Spleen (tissue), 11 donors: ENCODE results near the gene TBC1D8B. TPM values are rescaled to one million over a fixed set of nuclear protein-coding genes. Genes with fewer than 3 reads are reported as not detected.
"Not testable (repeated sequence)": the region's sequence is repeated elsewhere in the genome, so short reads cannot be mapped to it uniquely, and the experiment has no call there.

Source experiments
- DNase-seq: peaks from one replicate; pipeline ENCODE4 v3.0.0-alpha.2; 2020
- H3K27ac ChIP-seq, 8 donors: fragments of 200-600 bp; sonication (generic) in 7 of 8; 1 replicate in 4 of 8; 2 replicates in 4 of 8; pipeline versions ENCODE4 v1.5.0 to v1.8.0; 2016 to 2021; ENCODE audit warnings: inconsistent platforms in 4 of 8, mild to moderate bottlenecking in 4 of 8, moderate library complexity in 1 of 8
- H3K27me3 ChIP-seq, 7 donors: fragments of 200-600 bp; sonication (generic) in 6 of 7; replicated peaks in 1 of 7; 1 replicate in 4 of 7; 2 replicates in 3 of 7; pipeline versions ENCODE4 v1.5.0 to v1.8.0; 2016 to 2021; ENCODE audit warnings: inconsistent platforms in 3 of 7, mild to moderate bottlenecking in 1 of 7
- H3K36me3 ChIP-seq, 6 donors: fragments of 200-600 bp; sonication (generic) in 5 of 6; 1 replicate in 4 of 6; 2 replicates in 2 of 6; pipeline versions ENCODE4 v1.5.0 to v1.8.0; 2016 to 2021; ENCODE audit warnings: inconsistent platforms in 2 of 6
- H3K4me1 ChIP-seq, 6 donors: fragments of 200-600 bp; sonication (generic) in 5 of 6; 1 replicate in 3 of 6; 2 replicates in 3 of 6; pipeline versions ENCODE4 v1.5.0 to v1.8.0; 2016 to 2021; ENCODE audit warnings: inconsistent platforms in 3 of 6
- H3K4me3 ChIP-seq, 8 donors: fragments of 200-600 bp; sonication (generic) in 7 of 8; 1 replicate in 4 of 8; 2 replicates in 4 of 8; pipeline versions ENCODE4 v1.5.0 to v1.8.0; 2016 to 2021; ENCODE audit warnings: inconsistent platforms in 4 of 8, mild to moderate bottlenecking in 4 of 8, moderate library complexity in 2 of 8
- H3K9me3 ChIP-seq, 8 donors: fragments of 200-600 bp; sonication (generic) in 7 of 8; 1 replicate in 4 of 8; 2 replicates in 4 of 8; pipeline versions ENCODE4 v1.5.0 to v1.8.0; 2016 to 2021; ENCODE audit warnings: inconsistent platforms in 4 of 8
- POLR2A ChIP-seq, 3 donors: fragments of 450-650 bp; IDR thresholded peaks; one replicate each; pipeline ENCODE4 v1.5.1; 2017; ENCODE audit warnings: antibody characterized with exemption in 3 of 3, mild to moderate bottlenecking in 1 of 3
- POLR2AphosphoS5 ChIP-seq, 3 donors: sonication (generic); formaldehyde crosslinking; IDR thresholded peaks; one replicate each; pipeline ENCODE4 v1.5.1; 2017; ENCODE audit warnings: antibody characterized with exemption in 3 of 3
- WGBS, 5 donors: extraction: QIAGEN DNeasy Blood & Tissue Kit in 3 of 5; methylation state at CpG; one replicate each; pipeline versions ENCODE4 v1.1.5 to v1.1.7; 2013 to 2018; 5-methylcytosine and 5-hydroxymethylcytosine counted together
- intact Hi-C: fragments of 100-400 bp; cut with DNase I; formaldehyde crosslinking; loops from one replicate; pipeline ENCODE4 v1.15.0; 2023; ENCODE audit warnings: low total_unique reads
- polyA plus RNA-seq, 3 donors: library from polyadenylated mRNA; stranded (reverse); fragments of 200-250 nt; gene quantifications; one replicate each; pipeline ENCODE4 v1.2.1, GENCODE V29; 2013
- total RNA-seq, 7 donors: library from RNA; depleted of rRNA in 3 of 7; stranded (reverse); fragments of >200 nt in 3 of 7; fragmentation: NEBNext Ultra II Directional in 4 of 7; extraction: Animal tissue kit (Norgen Biotek cat#: 25700) in 4 of 7; gene quantifications; one replicate each; pipeline versions ENCODE4 v1.1.0 to v1.2.1, GENCODE V29; 2016 to 2021
- TF ChIP-seq, protein P1 (sequence below), 11 experiments: fragments of 200-600 bp in 7 of 11; fragments of 450-650 bp in 4 of 11; sonication (generic) in 4 of 11; IDR thresholded peaks in 8 of 11; conservative IDR thresholded peaks in 3 of 11; 1 replicate in 7 of 11; 2 replicates in 4 of 11; pipeline versions ENCODE4 v1.4.0 to v1.8.0; 2016 to 2021; ENCODE audit warnings: antibody characterized with exemption in 11 of 11, inconsistent platforms in 4 of 11, mild to moderate bottlenecking in 1 of 11
- donor health status: healthy with polysubstance abuse.
- donor health status: DM: no; HTN: no; CAD: no; lungs with moderate emphysema.
- donor health status: DM: no; HTN: no; CAD: no.
- donor health status: Bipolar disorder and iron deficiency.
- donor health status: healthy.
- donor health status: DM: no; HTN: no; CAD: no.
- donor health status: DM: yes; HTN: yes; CAD: no.

TBC1D8B gene
- total and polyA plus RNA-seq, 10 donors = 0.67 to 6.7 (median 5.0) TPM

DNA sequence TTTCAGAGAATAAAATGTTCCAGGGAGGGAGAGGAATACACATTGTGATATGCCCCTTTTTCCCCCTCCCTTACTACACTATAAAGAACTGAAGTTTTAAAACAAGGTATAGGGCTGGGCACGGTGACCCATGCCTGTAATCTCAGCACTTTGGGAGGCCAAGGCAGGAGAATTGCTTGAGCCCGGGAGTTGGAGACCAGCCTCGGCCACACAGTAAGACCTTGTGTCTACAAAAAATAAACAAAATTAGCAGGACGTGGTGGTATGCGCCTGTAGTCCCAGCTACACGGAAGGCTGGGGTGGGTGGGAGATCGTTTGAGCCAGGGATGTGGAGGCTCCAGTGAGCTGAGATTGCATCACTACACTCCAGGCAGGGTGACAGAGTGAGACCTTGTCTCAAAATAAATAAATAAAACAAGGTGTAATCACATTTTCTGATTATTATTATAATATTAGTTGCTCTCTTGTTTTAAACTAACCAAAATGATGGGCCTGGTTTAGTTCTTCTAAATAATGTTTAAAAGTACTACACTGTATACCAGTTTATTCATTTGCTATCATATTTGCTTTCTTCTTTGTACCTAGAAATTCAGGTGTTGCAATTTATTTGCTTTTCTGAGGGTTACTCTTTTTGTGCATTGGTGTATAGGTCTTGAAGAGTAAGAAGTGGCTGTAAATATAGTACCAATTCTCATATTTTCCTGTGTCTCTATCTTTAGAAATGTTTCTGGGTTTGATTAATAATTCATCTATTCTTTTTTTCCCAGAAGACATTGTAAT, 8.8 kb downstream of the TBC1D8B start:
- intact Hi-C loops = no loop called here
- no peak for DNase-seq
- TF ChIP-seq POLR2AphosphoS5 (IDR thresholded peaks at IDR 0.05) (no peak), POLR2A (IDR thresholded peaks at IDR 0.05) (no peak)
- TF ChIP-seq, protein P1, sequence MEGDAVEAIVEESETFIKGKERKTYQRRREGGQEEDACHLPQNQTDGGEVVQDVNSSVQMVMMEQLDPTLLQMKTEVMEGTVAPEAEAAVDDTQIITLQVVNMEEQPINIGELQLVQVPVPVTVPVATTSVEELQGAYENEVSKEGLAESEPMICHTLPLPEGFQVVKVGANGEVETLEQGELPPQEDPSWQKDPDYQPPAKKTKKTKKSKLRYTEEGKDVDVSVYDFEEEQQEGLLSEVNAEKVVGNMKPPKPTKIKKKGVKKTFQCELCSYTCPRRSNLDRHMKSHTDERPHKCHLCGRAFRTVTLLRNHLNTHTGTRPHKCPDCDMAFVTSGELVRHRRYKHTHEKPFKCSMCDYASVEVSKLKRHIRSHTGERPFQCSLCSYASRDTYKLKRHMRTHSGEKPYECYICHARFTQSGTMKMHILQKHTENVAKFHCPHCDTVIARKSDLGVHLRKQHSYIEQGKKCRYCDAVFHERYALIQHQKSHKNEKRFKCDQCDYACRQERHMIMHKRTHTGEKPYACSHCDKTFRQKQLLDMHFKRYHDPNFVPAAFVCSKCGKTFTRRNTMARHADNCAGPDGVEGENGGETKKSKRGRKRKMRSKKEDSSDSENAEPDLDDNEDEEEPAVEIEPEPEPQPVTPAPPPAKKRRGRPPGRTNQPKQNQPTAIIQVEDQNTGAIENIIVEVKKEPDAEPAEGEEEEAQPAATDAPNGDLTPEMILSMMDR (IDR thresholded peaks at IDR 0.05 in 8 of 11, conservative IDR thresholded peaks at IDR 0.05 in 3 of 11) = no peak
- no peak overlapping the region for H3K27ac ChIP-seq
- H3K4me1 ChIP-seq = no peaks in the 10 kb centered on the region
- 62 to 86% (median 83%) methylated on average over 7 of the region's 7 CpGs for WGBS, 5 donors
- H3K36me3 ChIP-seq = no peaks in the 10 kb centered on the region
- no peaks in the 10 kb centered on the region for H3K27me3 ChIP-seq
- no peaks in the 10 kb centered on the region for H3K9me3 ChIP-seq
- H3K4me3 ChIP-seq = no peak overlapping the region

DNA sequence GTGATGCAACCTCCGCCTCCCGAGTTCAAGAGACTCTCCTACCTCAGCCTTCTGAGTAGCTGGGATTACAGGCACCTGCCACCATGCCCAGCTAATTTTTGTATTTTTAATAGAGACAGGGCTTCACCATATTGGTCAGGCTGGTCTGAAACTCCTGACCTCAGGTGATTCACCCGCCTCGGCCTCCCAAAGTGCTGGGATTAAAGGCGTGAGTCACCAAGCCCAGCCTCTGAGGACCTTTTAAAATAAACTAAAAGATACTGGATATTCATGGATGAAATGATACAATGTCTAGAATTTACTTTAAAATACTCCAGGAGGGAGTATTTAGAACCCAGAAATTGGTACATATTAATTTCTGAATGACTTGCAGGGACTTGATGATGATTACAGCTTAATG, 10.5 kb downstream of the TBC1D8B start:
- H3K4me3 ChIP-seq, H3K4me1 ChIP-seq, H3K36me3 ChIP-seq, H3K27me3 ChIP-seq, intact Hi-C loops, H3K9me3 ChIP-seq, DNase-seq, H3K27ac ChIP-seq: not testable (repeated sequence)
- 87 to 99% (median 88%) methylated on average over 5 of the region's 5 CpGs for WGBS, 5 donors

- 95 to 98% (median 96%) methylated on average over 3 of the region's 3 CpGs for WGBS, 5 donors
- intact Hi-C loops, H3K27ac ChIP-seq, H3K4me1 ChIP-seq, H3K36me3 ChIP-seq, H3K9me3 ChIP-seq, DNase-seq, H3K27me3 ChIP-seq, H3K4me3 ChIP-seq: not testable (repeated sequence)
These were observed 11.6 kb downstream of the TBC1D8B start for GRCh38 chrX:106814093-106814492.

GRCh38 chrX:106862972-106863688, 60.7 kb downstream of the TBC1D8B start:
- Histone ChIP-seq H3K27ac (no peak overlapping the region), H3K9me3 (peaks cover 0 to 11% (median 0%) of the 10 kb centered on the region in 8 donors), H3K4me1 (no peaks in the 10 kb centered on the region), H3K27me3 (peaks cover 0 to 9% (median 0%) of the 10 kb centered on the region in 7 donors), H3K4me3 (no peak overlapping the region), H3K36me3 (no peaks in the 10 kb centered on the region)
- WGBS, 5 donors = 51 to 87% (median 78%) methylated on average over 6 to 13 of the region's 13 CpGs
- intact Hi-C loops = no loop called here
- peak; percentile 63 for DNase-seq
- TF ChIP-seq, protein P1 (IDR thresholded peaks at IDR 0.05 in 8 of 11, conservative IDR thresholded peaks at IDR 0.05 in 3 of 11) = peak in 1 of 11 experiments; percentile 33
- TF ChIP-seq POLR2A (IDR thresholded peaks at IDR 0.05) = no peak

DNA sequence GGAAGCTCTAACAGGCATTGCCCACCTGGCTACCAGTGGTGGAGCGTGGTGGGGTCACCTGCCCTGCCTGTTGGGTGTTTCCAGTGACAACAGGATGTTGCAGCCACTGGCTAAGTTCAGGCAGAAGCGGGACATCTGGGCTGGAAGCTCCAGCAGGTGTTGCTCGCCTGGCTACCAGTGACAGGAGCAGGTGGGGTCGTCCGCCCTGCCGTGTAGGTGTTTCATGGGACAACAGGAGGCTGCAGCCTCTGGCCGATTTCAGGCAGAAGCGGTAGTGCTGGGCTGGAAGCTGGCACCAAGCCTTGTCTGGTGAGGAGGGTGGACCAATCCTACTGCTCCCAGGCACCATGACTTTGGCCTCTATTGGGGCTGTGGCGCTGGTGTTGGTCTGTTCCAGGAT, 61.2 kb downstream of the TBC1D8B start:
- no peak for TF ChIP-seq POLR2A (IDR thresholded peaks at IDR 0.05)
- TF ChIP-seq POLR2AphosphoS5 (IDR thresholded peaks at IDR 0.05) = no peak
- TF ChIP-seq, protein P1 (IDR thresholded peaks at IDR 0.05 in 8 of 11, conservative IDR thresholded peaks at IDR 0.05 in 3 of 11) = no peak
- 79 to 94% (median 89%) methylated on average over 7 to 9 of the region's 9 CpGs; no CpG with 5 or more reads in 1 of the 5 donors for WGBS, 5 donors
- intact Hi-C loops = no loop called here

GRCh38 chrX:106872796-106873195, 70.3 kb downstream of the TBC1D8B start:
- H3K4me3 ChIP-seq, intact Hi-C loops, H3K4me1 ChIP-seq, H3K27ac ChIP-seq, H3K36me3 ChIP-seq, H3K27me3 ChIP-seq, H3K9me3 ChIP-seq, DNase-seq: not testable (repeated sequence)
- WGBS, 5 donors = 83 to 94% (median 93%) methylated on average over 2 of the region's 2 CpGs

More for the DNA sequence above, 61.2 kb downstream of the TBC1D8B start:
- Histone ChIP-seq H3K4me3 (no peak overlapping the region), H3K9me3 (peaks cover 0 to 5% (median 0%) of the 10 kb centered on the region in 8 donors), H3K27ac (no peak overlapping the region), H3K36me3 (no peaks in the 10 kb centered on the region), H3K27me3 (peaks cover 0 to 9% (median 0%) of the 10 kb centered on the region in 7 donors), H3K4me1 (no peaks in the 10 kb centered on the region)
- peak; percentile 67 for DNase-seq
